Middle frontal gyrus (tissue), 1 donor: ENCODE measurements around the gene OR7C2.

ENCODE experiments used
- DNase-seq: peaks from one replicate; pipeline ENCODE4 v3.0.0-alpha.2; 2015; ENCODE audit warnings: low spot score; ENCODE audit errors: extremely low spot score

OR7C2 gene

GRCh38 chr19:14979476-14980255 is 38.4 kb downstream of the OR7C2 start, which contains the start of gene SLC1A6:
Gene SLC1A6 (minus strand): TSS chr19:14979864. CDS start chr19:14972910, 6,954 bp downstream.
- DNase-seq, result no peak

GRCh38 chr19:14985133-14985532 is 43.8 kb downstream of the OR7C2 start:
- no peak for DNase-seq
